Caco-2 (cell line): ENCODE data around the gene DHFR. TPM values are rescaled to one million over a fixed set of nuclear protein-coding genes. Genes with fewer than 3 reads are reported as not detected.

Experiments used
- BruUV-seq: library from RNA; stranded (reverse); fragments of 400-500 nt; replicated peaks from 2 replicates; lab custom pipeline; 2021; lab: Mats Ljungman, UMichigan
- CTCF ChIA-PET: fragments of 300-600 bp; sonication (Branson Sonifier 250); formaldehyde crosslinking; loops from one replicate; lab custom pipeline; 2022; ENCODE audit warnings: antibody characterized with exemption; lab: Charles Lee
- POLR2A ChIA-PET: fragments of 300-600 bp; sonication (Branson Sonifier 250); formaldehyde crosslinking; loops from one replicate; lab custom pipeline; 2022; ENCODE audit warnings: antibody characterized with exemption; lab: Charles Lee
- DNase-seq, 2 experiments: peaks; one replicate each; pipeline versions ENCODE4 v3.0.0 to v3.0.0-alpha.2; 2020 to 2022
- H3K27me3 ChIP-seq: replicated peaks from 2 replicates; pipeline ENCODE4 v1.6.0; 2011; ENCODE audit warnings: low read length; ENCODE audit not compliant: control insufficient read depth, insufficient read depth
- H3K36me3 ChIP-seq: 2 replicates; pipeline ENCODE4 v1.5.1; 2011; ENCODE audit warnings: low read length; ENCODE audit not compliant: control insufficient read depth, insufficient read depth
- H3K4me1 ChIP-seq: fragments of 250-450 bp; sonication (Bioruptor Pico); 2 replicates; pipeline ENCODE4 v1.5.1; 2020; ENCODE audit warnings: mild to moderate bottlenecking
- H3K4me3 ChIP-seq: 2 replicates; pipeline ENCODE4 v1.5.1; 2011; ENCODE audit warnings: low read depth, mild to moderate bottlenecking, control low read depth, low read length
- H3K9me3 ChIP-seq: fragments of 250-450 bp; sonication (Bioruptor Pico); 2 replicates; pipeline ENCODE4 v1.5.1; 2020; ENCODE audit warnings: mild to moderate bottlenecking, moderate library complexity
- H3K27ac Mint-ChIP-seq: one replicate; pipeline ENCODE4 v1.8.0; 2022; ENCODE audit warnings: mixed read lengths; ENCODE audit not compliant: unreplicated experiment
- H3K27me3 Mint-ChIP-seq: one replicate; pipeline ENCODE4 v1.8.0; 2022; ENCODE audit warnings: mixed read lengths; ENCODE audit not compliant: insufficient read depth, unreplicated experiment
- H3K36me3 Mint-ChIP-seq: one replicate; pipeline ENCODE4 v1.8.0; 2022; ENCODE audit warnings: mild to moderate bottlenecking, mixed read lengths; ENCODE audit not compliant: insufficient read depth, unreplicated experiment
- H3K4me1 Mint-ChIP-seq: one replicate; pipeline ENCODE4 v1.8.0; 2022; ENCODE audit warnings: low read depth, mixed read lengths; ENCODE audit not compliant: unreplicated experiment
- H3K4me3 Mint-ChIP-seq: one replicate; pipeline ENCODE4 v1.8.0; 2022; ENCODE audit warnings: mild to moderate bottlenecking, moderate library complexity, mixed read lengths; ENCODE audit not compliant: unreplicated experiment
- H3K9me3 Mint-ChIP-seq: one replicate; pipeline ENCODE4 v1.8.0; 2022; ENCODE audit warnings: mixed read lengths; ENCODE audit not compliant: unreplicated experiment
- CTCF ChIP-seq, 2 experiments: fragments of 200-600 bp in 1 of 2; IDR thresholded peaks; 1 replicate in 1 of 2; 2 replicates in 1 of 2; pipeline versions ENCODE4 v1.5.1 to v1.8.0; 2011 to 2022; ENCODE audit warnings: antibody characterized with exemption in 1 of 2, control low read depth in 1 of 2, inconsistent platforms in 1 of 2, low read depth in 1 of 2, low read length in 1 of 2, mild to moderate bottlenecking in 1 of 2, moderate library complexity in 1 of 2; ENCODE audit not compliant: insufficient read depth in 1 of 2, severe bottlenecking in 1 of 2, unreplicated experiment in 1 of 2
- intact Hi-C: fragments of 100-400 bp; cut with micrococcal nuclease; formaldehyde crosslinking; loops from one replicate; pipeline ENCODE4 v1.10.0; 2022; ENCODE audit not compliant: unreplicated experiment
- total RNA-seq: library from RNA; stranded (reverse); gene quantifications from 2 replicates; pipeline ENCODE4 v1.2.3, GENCODE V29; 2022

Gene DHFR
- total RNA-seq, 1 experiment from 2014 or later: 57.2 TPM

GRCh38 chr5:80618438-80618837 is 36.3 kb downstream of the DHFR start:
- Mint-ChIP-seq H3K9me3 (no peaks in the 10 kb centered on the region), H3K27ac (no peak overlapping the region), H3K36me3 (no peaks in the 10 kb centered on the region), H3K27me3 (no peaks in the 10 kb centered on the region), H3K4me1 (no peaks in the 10 kb centered on the region), H3K4me3 (no peak overlapping the region)
- intact Hi-C loops: no loop called here
- ChIA-PET CTCF (no interaction called here), POLR2A (no interaction called here)
- Histone ChIP-seq H3K36me3 (no peaks in the 10 kb centered on the region), H3K4me3 (no peak overlapping the region), H3K9me3 (no peaks in the 10 kb centered on the region), H3K27me3 (no peaks in the 10 kb centered on the region), H3K4me1 (no peaks in the 10 kb centered on the region)
- TF ChIP-seq CTCF (IDR thresholded peaks at IDR 0.05; ENCODE audit: insufficient read depth in 1 of 2, low read depth in 1 of 2, low read length in 1 of 2, severe bottlenecking in 1 of 2, unreplicated experiment in 1 of 2): no peak
- no TSS peak for BruUV-seq
- no peak for DNase-seq

GRCh38 chr5:80615266-80615914 is 39.4 kb downstream of the DHFR start:
- no peak for TF ChIP-seq CTCF (IDR thresholded peaks at IDR 0.05; ENCODE audit: insufficient read depth in 1 of 2, low read depth in 1 of 2, low read length in 1 of 2, severe bottlenecking in 1 of 2, unreplicated experiment in 1 of 2)
- Mint-ChIP-seq H3K4me1 (no peaks in the 10 kb centered on the region), H3K4me3 (no peak overlapping the region), H3K27ac (no peak overlapping the region), H3K36me3 (no peaks in the 10 kb centered on the region), H3K27me3 (no peaks in the 10 kb centered on the region), H3K9me3 (no peaks in the 10 kb centered on the region)
- Histone ChIP-seq H3K9me3 (0 out of 2 replicates have a peak, but pooled peaks cover 7% of the 10 kb centered on the region), H3K4me1 (no peaks in the 10 kb centered on the region), H3K36me3 (no peaks in the 10 kb centered on the region), H3K4me3 (no peak overlapping the region), H3K27me3 (no peaks in the 10 kb centered on the region)
- ChIA-PET POLR2A (no interaction called here), CTCF (interaction anchor here (0.7 kb wide), 1 partner anchor 165 kb away, joined by 5 read pairs; no protein-coding TSS in a partner anchor)
- intact Hi-C loops: no loop called here
- DNase-seq: no peak
- BruUV-seq: no TSS peak

- no peaks in the 10 kb centered on the region for H3K27me3 Mint-ChIP-seq
- DNase-seq: no peak
- no peak for TF ChIP-seq CTCF (IDR thresholded peaks at IDR 0.05; ENCODE audit: insufficient read depth in 1 of 2, low read depth in 1 of 2, low read length in 1 of 2, severe bottlenecking in 1 of 2, unreplicated experiment in 1 of 2)
- no peaks in the 10 kb centered on the region for H3K4me1 Mint-ChIP-seq
- intact Hi-C loops: no loop called here
- no peaks in the 10 kb centered on the region for H3K27me3 ChIP-seq
- ChIA-PET POLR2A (no interaction called here), CTCF (no interaction called here)
- no TSS peak for BruUV-seq
- no peaks in the 10 kb centered on the region for H3K9me3 Mint-ChIP-seq
- H3K9me3 ChIP-seq: 0 out of 2 replicates have a peak, but pooled peaks cover 7% of the 10 kb centered on the region
- H3K4me3 Mint-ChIP-seq: no peak overlapping the region
- no peaks in the 10 kb centered on the region for H3K36me3 Mint-ChIP-seq
- no peak overlapping the region for H3K27ac Mint-ChIP-seq
- no peaks in the 10 kb centered on the region for H3K36me3 ChIP-seq
- H3K4me3 ChIP-seq: no peak overlapping the region
- H3K4me1 ChIP-seq: no peaks in the 10 kb centered on the region
These were observed 45.1 kb downstream of the DHFR start for GRCh38 chr5:80609692-80610091.
